ENCODE data around the gene ZDHHC21. TPM values are rescaled to one million over a fixed set of nuclear protein-coding genes. Genes with fewer than 3 reads are reported as not detected.

ZDHHC21 gene
- total and polyA plus RNA-seq, 2 donors (not counting 3 experiments of a cell fraction or from before 2014, with no cell fraction given): 7.2 to 25.9 TPM

GRCh38 chr9:14627513-14627912 is 65.7 kb downstream of the ZDHHC21 start:
- intact Hi-C loops (cut with micrococcal nuclease) (no loop called here), dilution Hi-C loops (cut with MboI; ENCODE audit: extremely low pct_ligation_motif_present, low sequenced_read_pairs) (no loop called here)
- no peak for FAIRE-seq
- Histone ChIP-seq H3K4me1 (ENCODE audit: control insufficient read depth, extremely low read depth, insufficient read depth, low read length) (peaks cover 4% of the 10 kb centered on the region), H3K79me2 (ENCODE audit: control insufficient read depth, insufficient read depth, low read length) (peaks cover 20% of the 10 kb centered on the region), H3K27me3 (ENCODE audit: control insufficient read depth in 2 of 2, insufficient read depth in 2 of 2, low read length in 2 of 2) (no peaks in the 10 kb centered on the region), H2AFZ (ENCODE audit: low read depth, low read length) (no peak overlapping the region), H4K20me1 (replicated peaks; ENCODE audit: control insufficient read depth, extremely low read depth, insufficient read depth, low read length) (no peaks in the 10 kb centered on the region), H3K4me2 (ENCODE audit: insufficient read depth, low read length) (no peak overlapping the region), H3K9me1 (replicated peaks; ENCODE audit: control insufficient read depth, extremely low read depth, insufficient read depth, low read length) (no peaks in the 10 kb centered on the region), H3K36me3 (ENCODE audit: control insufficient read depth in 2 of 2, extremely low read depth in 1 of 2, insufficient read depth in 2 of 2, low read length in 2 of 2) (peaks cover 0 to 2% of the 10 kb centered on the region in 2 experiments), H3K9me3 (replicated peaks; ENCODE audit: control insufficient read depth, insufficient read depth, low read length) (no peaks in the 10 kb centered on the region), H3K9ac (replicated peaks; ENCODE audit: extremely low read depth, insufficient read depth, low read length) (no peak overlapping the region), H3K4me3 (replicated peaks in 1 of 3; ENCODE audit: insufficient read depth in 1 of 3, low read depth in 1 of 3, low read length in 3 of 3) (no peak overlapping the region), H3K27ac (ENCODE audit: insufficient read depth, low read depth, low read length) (no peak overlapping the region)
- ChIA-PET CTCF (interaction anchor here (1.0 to 2.6 kb wide), 7 partner anchors 10 to 141 kb away, joined by 3 to 10 read pairs (median 4); no protein-coding TSS in a partner anchor), POLR2A (interaction anchor here (0.6 kb wide), 1 partner anchor 281 kb away, joined by 3 read pairs; no protein-coding TSS in a partner anchor)
- no peak for DNase-seq (ENCODE audit: low read depth, low spot score)
- BruUV-seq (replicated peaks): no TSS peak
- TF ChIP-seq JUN (IDR thresholded peaks at IDR 0.05; ENCODE audit: borderline replicate concordance, insufficient read depth, insufficient read length, low read depth) (no peak), GATA2 (IDR thresholded peaks at IDR 0.05; ENCODE audit: insufficient read depth, insufficient read length, low read depth, low read length) (no peak), MYC (IDR thresholded peaks at IDR 0.05; ENCODE audit: low read depth, low read length) (no peak), CTCF (IDR thresholded peaks at IDR 0.05; ENCODE audit: extremely low read depth in 1 of 2, insufficient read depth in 1 of 2, low read depth in 1 of 2, low read length in 2 of 2) (no peak), EZH2 (IDR thresholded peaks at IDR 0.05; ENCODE audit: borderline replicate concordance, low read depth, low read length, severe bottlenecking) (no peak), MAX (IDR thresholded peaks at IDR 0.05; ENCODE audit: insufficient read depth, insufficient read length) (no peak), POLR2AphosphoS5 (IDR thresholded peaks at IDR 0.05; ENCODE audit: insufficient read depth, low read depth, low read length) (no peak), FOS (IDR thresholded peaks at IDR 0.05; ENCODE audit: borderline replicate concordance, insufficient read depth, low read length) (no peak), POLR2A (IDR thresholded peaks at IDR 0.05; ENCODE audit: low read depth, low read length) (no peak)
